ENCODE data around the gene CCNY.

The CCNY gene

DNA sequence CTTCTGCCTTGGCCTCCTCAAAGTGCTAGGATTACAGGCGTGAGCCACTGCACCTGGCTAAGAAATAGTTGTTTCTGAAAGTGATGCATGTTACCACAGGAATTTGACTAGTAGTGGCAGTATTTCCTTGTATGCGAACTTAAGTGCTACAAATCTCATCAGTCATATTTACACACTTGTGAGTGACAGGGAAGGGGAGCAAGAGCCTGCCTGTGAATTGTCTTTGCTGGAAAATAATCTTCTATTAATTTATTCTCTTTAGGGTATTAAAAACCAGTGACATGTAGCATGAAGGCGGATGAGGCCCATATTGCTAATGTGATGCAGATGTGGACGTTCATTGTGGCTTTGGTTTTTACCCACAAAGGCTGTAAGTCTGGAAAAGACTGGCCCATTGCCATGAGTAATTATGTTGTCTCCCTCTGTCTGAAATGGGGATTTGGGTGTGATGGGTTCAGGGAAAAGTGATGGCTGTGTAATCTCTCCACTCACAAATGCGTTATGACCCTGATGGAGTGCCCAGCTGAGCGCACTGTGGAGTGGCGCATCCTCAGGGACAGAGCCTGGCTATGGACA is 97.6 kb downstream of the CCNY start:
- DNase-seq, result no peak

DNA sequence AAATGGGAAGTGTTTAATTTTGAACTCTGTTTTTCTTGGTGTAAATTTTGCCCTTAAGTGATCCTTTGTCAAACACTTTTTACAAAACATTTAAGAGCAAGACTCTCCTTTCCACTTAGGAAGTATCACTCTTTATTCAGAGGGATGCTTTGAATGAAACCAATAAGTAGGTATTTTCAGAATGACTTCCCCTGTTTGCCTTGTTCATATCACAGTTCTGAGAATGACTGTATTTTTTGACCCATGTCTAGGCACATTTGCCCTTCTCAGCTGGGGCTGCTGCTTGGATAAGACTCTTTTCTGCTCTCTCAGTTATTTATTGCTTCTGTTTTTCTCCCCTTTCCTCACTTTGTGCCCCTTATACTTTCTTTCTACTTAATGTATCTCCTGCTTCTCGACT is 98.2 kb downstream of the CCNY start:
- DNase-seq, result no peak

DNA sequence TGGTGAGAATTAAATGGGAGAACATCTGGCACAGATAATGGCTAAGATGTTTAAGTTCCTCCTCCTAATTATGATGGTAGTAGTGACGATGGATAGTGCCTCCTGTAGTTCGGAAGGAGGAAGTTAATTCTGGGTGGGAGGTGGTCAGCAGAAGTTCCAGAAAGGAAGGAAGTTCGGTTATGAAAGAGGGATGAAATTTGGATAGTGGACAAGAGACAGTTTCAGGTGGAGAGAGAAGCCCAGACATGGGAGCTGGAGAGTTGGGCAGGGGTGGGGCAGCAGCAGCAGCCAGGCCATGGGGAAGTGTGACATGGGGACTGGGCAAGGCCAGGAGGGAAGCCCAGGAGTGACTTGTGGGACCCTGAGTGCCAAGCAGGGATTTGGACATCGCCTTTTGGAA is 99.5 kb downstream of the CCNY start:
- no peak for DNase-seq

DNA sequence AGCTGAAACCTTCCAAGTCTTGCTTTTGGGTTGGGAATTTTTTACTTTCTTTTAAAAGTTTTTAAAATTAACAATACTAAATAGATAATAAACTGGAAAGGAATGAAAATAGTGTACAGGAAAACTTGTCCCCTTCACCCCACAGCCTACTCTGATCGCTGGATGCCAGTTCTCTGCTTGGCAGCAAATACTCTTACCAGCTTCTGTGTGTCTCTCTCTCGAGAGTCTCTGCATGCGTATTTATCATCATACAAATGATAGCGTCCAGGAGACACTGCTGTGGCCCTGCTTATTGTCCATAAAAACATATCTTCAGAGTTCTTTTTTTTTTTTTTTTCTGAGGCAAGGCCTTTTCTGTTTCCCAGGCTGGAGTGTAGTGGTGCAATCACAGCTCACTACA is 101.5 kb downstream of the CCNY start:
- no peak for DNase-seq

DNA sequence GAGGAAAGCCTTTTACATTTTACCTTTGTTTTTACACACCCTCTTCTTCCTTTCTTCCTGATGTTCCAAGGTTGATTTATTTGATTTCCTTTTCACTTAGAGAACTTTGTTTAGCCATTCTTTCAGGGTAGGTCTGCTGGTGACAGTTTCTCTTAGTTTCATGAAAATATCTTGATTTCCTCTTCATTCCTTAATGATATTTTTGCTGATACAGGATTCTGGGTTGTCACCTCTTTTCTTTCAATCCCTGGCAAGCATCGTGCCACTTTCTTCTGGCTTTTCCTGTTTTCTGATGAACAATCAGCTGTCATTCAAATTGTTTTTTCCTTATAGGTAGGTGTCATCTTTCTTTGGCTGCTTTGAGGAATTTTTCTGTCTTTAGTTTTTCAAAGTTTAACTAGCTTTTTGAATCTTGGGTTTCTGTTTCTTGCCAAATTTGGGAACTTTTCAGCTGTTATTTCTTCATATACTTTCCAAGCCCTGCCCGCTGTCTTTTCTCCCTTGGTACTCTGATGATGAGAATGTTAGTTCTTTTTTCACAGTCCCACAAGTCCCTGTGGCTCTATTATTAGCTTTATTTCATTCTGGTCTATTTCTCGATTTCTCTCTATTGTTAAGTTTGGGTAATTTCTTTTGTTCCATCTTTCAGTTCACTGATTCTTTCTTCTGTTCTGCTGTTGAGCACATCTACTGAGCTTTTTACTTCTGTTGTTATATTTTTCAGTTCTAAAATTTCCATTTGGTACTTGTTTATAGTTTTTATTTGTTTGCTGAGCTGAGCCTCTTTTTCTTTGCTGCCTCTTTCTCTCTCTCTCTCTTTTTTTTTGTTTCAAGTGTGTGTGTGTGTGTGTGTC is 102.6 kb downstream of the CCNY start:
- DNase-seq, result no peak

DNA sequence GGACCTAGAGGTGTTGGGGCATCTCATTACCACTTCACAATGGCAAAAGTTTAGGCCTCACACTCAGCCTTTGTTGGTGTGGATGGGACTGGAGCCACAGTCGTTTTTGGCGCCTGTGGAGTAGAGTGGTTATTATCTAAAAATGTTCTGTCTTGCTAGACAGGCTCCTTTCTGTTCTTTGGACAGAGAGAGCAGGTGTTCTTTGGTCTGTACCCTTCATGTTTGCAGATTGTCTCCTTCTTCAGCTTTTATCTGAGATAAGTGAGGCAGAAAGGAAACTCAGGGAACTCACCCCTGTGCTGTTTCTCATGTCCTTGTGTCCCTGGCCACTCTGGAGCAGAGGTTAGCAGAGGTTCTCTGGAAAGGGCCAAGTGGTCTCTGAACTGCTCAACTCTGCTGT is 103.7 kb downstream of the CCNY start:
- no peak for DNase-seq

DNA sequence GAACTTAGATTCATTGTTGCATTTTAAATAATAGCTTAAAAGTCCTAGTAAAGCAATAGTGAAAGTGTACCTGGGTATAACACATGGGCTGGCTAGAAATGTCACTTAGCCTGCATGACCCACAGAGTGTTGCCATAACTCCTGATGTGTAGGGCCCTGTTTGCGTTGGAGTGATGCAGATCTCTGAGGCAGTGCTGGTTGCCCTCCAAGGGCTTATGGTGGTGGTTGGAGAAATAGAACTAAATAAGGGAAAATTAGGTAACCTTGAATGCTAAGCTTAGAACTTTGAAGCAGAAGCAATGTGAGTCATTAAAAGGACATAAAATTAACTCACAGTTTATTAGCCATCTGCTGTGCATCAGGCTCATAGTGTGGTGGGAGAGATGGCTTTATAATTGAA is 105.7 kb downstream of the CCNY start:
- no peak for DNase-seq

DNA sequence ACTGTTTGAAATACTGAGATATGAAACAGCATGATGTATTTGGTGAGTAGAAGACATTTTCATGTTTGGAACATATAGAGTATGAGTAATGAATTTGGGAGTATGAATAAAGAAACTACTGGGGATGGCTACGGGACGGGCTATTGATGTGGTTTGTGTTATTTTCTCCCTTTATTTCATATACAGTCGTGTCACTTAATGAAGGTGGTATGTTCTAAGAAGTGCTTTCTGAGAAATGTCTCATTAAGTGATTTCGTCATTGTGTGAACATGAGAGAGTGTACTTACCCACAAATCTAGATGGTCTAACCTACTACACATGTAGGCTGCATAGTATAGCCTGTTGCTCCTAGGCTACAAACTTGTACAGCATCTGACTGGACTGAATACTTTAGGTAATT is 106.3 kb downstream of the CCNY start:
- DNase-seq, result no peak

DNA sequence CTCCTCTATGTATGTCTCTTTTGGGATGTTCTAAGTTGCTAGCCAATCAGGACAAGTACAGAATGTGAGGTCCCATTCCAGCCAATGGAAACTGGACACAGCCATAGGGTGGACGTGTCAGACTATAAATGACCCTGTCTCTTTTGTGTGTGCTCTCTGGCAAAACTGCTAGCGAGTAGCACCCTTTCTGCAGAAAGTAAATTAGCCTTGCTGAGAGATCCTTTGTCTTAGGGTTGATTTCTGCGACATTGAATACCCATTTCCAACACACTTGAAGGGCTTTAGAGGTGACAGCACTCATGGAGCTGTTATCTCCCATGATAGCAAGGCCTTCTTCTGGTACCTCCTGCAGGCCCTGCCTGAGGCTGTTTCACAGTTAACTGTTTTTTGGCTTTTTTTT is 107.5 kb downstream of the CCNY start:
- no peak for DNase-seq

DNA sequence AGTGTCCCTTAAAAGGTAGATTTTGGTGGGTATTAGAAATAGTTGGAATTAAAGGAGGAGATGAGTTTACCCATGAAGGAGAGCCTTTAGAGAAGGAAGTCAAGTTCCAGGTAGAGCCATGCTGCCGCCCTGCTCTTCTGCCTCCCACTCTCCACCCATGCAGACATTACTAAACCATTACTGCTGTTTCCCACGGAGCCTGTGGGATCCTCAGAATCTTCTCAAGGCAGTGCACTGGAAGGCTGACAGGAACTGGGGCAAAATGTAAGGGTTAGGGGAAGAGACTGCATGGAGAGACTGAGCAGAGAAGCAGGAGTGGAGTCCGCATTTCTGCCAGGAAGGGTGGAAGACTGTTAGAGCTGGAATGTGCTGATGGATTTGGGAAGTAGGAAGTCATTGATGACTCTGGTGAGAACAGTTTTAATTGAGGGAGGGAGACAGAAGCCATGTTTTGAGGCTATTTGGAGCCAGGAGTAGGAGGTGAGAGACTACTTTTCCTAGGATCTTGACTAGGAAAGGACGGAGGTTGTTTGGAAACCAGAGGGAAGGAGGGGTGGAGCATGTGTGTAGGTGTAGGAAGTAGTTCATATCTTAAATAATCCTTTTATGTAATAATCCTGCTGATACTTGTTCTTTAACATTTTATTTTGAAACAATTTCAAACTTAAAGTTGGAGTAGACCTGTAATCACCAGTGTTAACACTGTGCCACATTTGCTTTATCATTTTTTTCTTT is 109.0 kb downstream of the CCNY start:
- no peak for DNase-seq

DNA sequence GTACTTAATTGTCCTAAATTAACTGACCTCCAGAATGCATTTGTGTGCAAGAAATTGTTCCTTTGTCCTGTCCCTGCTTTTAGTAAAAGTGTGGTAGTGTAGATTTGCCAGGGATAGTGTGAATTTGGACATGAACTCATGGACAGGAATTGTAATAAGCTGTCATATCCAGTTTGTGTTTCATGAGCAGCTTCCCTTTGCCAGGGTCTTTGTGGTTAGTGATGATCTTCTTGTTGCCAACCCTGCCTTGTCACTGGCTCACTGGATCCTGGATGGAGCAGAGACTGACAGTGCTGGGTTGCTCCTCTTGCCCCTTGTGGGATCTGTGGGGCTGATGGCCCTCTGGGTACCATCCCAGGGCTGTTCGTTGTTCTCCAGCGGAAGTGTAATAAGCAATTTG is 110.1 kb downstream of the CCNY start:
- DNase-seq, result no peak

DNA sequence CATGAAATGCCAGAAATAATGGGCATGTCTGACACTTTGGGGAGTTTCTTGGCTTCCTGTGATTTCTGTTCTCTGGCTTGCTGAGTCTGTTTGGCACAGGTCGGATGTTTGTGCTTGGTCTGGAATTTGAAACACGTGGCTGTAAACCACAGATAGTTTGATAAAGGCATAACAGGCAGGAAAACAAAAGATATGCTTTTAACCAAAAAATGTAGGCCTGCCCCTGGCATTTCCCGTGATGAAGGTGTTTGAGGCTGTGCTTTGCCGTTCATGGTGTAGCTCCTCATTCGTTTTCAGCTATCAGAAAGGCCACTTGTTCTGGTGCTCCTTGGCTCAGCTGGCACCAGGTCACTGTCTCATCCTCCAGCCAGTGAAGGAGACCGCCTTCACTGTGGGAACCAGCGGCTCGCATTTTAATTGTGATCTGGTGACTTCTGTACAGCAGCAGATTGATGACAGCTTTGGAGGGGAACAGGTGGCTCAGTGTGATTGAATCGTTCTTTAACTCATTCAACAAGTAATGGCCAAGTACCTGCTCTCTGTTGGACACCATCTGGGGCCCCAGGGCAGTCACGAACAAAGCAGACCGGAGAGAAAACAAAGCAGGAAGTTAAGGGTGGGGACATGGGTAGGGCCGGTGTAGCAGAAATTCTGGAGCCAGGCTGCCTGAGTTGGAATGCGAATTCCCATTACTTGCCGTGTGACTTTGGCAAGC is 111.5 kb downstream of the CCNY start:
- no peak for DNase-seq

DNA sequence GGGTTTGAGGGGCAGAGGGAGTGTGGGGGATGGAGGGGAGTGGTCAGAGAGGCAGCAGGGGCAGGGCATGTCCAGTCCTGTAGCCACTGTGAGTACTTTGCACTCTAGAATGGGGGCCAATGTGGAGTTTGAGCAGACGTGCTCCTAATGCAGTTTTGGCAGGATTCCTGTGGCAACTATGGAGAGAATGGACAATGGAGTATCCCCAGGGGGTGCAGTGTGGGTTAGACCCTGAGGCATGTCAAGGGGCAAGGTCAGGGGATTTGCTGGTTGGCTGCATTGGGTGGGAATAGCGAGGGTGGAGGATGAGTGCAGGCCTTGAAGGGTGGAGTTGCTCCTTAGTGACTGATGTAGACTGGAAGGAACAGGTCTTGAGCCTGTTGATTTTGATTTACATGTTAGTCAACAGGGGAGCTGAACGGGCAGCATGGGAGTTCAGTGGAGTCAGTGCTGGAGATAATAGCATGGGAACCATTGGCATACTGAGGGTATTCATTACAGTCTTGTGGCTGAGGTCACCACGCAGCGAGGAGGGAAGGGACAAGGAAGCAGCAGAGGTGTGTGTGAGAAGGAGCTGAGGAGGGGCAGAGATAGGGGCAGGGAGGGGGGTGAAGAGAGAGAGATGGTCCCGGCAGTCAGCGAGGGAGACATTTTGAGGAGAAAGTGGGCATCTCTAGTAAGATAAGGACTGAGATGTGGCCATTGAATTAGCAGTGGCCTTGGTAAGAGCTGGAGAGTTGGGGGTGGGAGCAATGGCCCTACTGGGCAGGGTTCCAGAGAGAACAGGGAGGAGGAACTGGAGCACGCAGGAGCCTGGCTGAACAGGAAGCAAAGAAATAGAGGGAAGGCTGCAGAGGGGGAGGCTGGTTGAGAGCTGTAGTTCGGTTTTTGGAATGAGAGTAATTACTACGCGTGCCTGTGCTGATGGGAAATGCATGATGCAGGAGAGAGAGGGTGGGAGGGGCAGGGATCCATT is 112.7 kb downstream of the CCNY start:
- DNase-seq, result no peak

DNA sequence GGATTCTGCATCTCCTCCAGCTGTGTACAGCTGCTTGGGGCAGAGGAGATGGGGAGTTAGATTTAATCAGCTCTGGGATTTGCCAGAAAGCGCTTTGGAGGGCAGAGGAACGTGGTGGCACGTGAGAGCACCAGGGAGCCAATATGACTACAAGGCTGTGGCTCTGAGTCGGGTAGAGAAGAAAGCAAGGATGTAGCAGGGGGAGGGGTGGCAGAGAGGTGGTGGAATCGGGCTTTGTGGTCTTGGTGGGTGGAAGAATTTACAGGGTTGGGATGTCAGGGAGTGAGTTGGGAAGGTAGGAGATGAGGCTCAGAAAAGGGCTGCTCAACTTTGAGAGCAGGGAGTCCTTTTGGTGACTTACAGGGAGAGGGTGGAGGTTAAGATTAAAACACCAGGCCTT is 113.6 kb downstream of the CCNY start:
- no peak for DNase-seq

DNA sequence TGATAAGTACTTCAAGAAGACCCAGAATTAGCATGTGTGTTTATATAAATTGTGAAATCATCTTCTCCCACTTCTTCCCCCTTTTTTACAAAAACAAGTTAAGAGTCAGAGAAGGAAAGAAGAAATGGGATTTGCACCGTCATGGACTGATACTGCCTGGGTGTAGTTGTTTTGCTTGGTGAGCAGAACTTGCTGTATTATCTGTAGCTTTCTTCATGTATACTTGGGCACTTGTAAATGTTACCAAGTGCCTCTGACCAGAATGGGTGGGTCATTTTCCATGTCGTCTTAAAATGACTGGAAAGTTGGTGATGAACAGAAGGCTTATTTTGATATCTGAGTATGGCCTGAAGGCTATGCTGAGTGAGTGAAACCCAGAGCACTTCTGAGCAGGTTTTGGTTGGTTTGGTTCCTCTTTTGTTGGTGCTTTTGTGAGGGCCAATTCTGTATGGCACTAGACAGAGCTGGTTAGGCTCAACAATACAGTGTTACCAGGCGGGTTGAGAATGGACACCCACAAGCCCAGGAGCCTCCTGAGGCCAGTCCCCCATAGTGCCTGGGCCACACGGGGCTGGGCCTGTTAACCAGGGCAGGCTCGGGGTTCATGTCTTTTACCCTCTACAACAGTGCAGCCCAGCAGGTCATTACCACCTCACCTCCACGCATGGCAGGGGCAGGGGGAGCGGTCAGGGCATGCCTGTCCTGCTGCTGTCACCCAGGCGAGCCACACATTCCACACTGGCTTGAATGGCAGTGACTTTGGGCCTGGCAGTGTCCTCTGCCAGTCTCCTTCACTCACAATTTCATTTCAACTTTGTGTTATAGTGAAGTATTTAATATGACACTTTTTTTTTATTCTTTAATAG is 115.1 kb downstream of the CCNY start:
- DNase-seq, result no peak

DNA sequence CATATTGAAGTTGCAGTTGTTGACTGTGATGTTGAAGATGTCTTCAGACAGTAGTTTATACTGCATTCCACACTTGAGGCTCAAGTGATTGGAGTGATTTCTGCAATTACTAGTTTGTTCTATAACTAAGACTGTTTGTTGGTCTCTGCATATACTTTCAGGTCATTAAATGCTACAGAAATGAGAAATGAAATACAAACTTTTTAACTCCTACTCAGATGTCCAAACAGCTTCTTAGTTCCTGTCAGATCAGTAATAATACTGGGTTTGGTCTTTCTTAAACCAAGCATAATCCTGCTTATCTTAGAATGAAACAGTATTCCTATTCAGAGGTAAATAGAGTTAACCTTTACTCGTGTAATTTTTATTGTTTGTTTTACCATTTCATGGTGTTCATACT is 115.9 kb downstream of the CCNY start:
- DNase-seq, result no peak

DNA sequence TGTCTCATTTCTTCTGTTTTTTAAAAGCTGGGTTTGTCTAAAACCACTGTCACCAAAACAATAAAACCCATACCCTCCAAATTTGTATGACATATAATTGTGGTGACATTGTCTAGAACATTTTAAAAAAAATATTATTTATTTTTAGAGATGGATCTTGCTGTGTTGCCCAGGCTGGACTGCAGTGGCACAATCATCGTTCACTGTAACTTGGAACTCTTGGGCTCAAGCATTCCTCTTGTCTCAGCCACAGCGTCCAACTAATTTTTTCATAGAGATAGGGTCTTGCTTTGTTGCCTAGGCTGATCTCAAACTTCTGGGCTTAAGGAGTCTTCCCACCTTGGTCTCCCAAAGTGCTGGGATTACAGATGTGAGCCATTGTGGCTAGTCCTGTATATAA is 116.5 kb downstream of the CCNY start:
- DNase-seq, result no peak

DNA sequence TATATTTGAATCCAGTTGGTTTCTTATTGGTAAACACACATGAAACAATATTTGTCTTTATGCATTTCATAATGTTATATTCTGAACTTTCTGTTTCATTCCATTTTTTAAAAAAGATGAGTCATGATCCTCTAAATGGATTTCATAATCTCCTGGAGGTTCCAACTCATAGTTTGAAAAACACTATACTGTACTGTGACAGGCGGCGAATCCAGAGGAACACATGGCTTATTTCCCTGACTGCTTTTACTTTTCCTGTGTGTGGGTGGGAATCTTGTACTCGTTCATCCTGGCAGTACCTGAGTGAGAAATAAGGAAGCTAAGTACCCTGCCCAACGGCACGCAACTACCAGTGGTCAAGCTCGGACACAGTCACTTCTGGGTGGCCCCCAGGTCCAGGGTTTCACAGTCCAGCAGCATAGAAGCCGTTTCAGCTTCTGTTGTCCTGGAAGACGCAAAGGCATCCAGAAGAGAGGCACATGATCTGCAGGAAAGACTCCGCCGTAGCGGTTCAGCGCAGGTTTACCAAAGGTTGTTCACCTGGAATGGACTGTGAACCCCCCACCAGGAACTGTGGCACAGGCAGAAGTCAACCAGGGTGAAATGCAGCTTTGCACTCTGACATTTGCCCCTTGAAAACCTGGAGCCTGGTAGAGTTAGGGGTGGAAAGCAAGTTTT is 117.7 kb downstream of the CCNY start:
- no peak for DNase-seq

DNA sequence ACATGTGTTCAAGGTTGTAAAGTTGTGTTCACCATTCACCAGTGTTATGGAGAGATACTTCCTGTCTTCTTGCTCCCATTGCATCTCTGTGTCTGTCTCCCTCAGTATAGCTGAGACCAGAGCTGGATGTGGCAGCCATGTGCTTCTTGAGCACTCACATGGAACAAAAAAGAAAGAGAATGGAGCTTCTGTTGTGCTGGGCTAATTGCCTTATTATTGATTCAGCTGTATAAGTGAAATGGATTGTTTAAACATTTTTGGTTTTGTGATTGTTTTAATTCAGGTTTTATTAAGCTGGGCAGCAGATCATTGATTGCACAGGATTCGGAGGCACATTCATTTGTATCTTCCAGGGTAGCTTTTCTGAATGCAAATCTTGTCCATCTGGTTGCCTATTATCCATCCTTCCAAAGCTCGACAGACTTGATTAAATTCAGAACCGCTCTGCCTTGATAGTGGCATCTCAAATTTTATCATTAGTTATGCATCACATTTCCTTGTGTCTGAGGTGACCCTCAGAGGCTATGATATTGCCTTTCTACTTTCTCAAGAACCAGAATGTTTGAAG is 119.9 kb downstream of the CCNY start:
- no peak for DNase-seq

DNA sequence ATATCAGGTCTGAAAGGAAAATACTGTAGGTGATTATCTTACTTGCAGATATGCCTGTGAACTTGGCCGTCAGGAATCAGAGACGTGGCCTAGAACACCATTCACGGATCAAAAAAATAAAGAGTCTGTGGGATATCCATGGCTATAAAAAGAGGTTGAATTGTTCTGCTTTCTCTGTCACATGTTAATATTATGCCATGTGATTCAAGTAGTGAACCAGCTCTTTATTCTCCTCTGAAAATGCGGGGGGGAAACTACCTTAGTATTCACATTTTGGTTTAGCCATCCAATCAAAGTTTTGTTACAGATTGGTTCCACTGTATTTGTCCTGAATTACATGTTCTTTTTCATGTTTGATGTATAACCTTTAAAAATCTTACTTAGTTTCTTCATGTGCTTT is 120.5 kb downstream of the CCNY start:
- DNase-seq, result no peak
